ENCODE measurements around the gene GPT2. TPM values are rescaled to one million over a fixed set of nuclear protein-coding genes. Genes with fewer than 3 reads are reported as not detected.

The GPT2 gene
- total RNA-seq, 1 experiment from 2014 or later = 12.7 TPM

GRCh38 chr16:46961373-46962353, 77.5 kb downstream of the GPT2 start:
- in situ Hi-C loops (cut with HindIII; ENCODE audit: low pct_unique_long_range_greater_than_20kb, low sequenced_read_pairs) (no loop called here), intact Hi-C loops (cut with micrococcal nuclease; ENCODE audit: unreplicated experiment) (no loop called here)
- H3K9me3 ChIP-seq (ENCODE audit: control insufficient read depth, insufficient read depth, low read depth, low read length) = no peaks in the 10 kb centered on the region
- DNase-seq (ENCODE audit: low read depth, low spot score) = no peak
- CTCF ChIA-PET = interaction anchor here (0.6 kb wide), 1 partner anchor 1286 kb away, joined by 3 read pairs; the partner anchor contains the start of gene ABCC11
- POLR2A ChIA-PET = no interaction called here
- ATAC-seq = no peak
- no peaks in the 10 kb centered on the region for H3K27me3 ChIP-seq (ENCODE audit: control insufficient read depth, insufficient read depth, low read length)
- no peaks in the 10 kb centered on the region for H3K4me1 ChIP-seq (ENCODE audit: control insufficient read depth, insufficient read depth, low read length)
- BruUV-seq (replicated peaks) = no TSS peak
- no peak overlapping the region for H3K4me3 ChIP-seq (ENCODE audit: low read depth in 2 of 2, low read length in 2 of 2)
- H3K27ac ChIP-seq (ENCODE audit: low read length) = no peak overlapping the region
- peaks cover 19% of the 10 kb centered on the region for H3K36me3 ChIP-seq (ENCODE audit: control insufficient read depth, insufficient read depth, low read length)
- TF ChIP-seq SIN3A (IDR thresholded peaks at IDR 0.05; ENCODE audit: borderline replicate concordance, insufficient read depth, low read depth, low read length) (no peak), REST (IDR thresholded peaks at IDR 0.05; ENCODE audit: insufficient read depth in 1 of 2, low read depth in 2 of 2, low read length in 1 of 2) (no peak), POLR2AphosphoS5 (IDR thresholded peaks at IDR 0.05; ENCODE audit: low read depth, low read length) (no peak), CTCF (IDR thresholded peaks at IDR 0.05) (no peak), TCF7L2 (IDR thresholded peaks at IDR 0.05; ENCODE audit: low read depth, low read length) (no peak)

GRCh38 chr16:46962629-46963028, 78.5 kb downstream of the GPT2 start:
- CTCF ChIA-PET = interaction anchor here (0.6 kb wide), 1 partner anchor 77 kb away, joined by 3 read pairs; no protein-coding TSS in a partner anchor
- in situ Hi-C loops (cut with HindIII; ENCODE audit: low pct_unique_long_range_greater_than_20kb, low sequenced_read_pairs) = no loop called here
- POLR2A ChIA-PET = no interaction called here
- Histone ChIP-seq H3K9me3 (ENCODE audit: control insufficient read depth, insufficient read depth, low read depth, low read length) (no peaks in the 10 kb centered on the region), H3K36me3 (ENCODE audit: control insufficient read depth, insufficient read depth, low read length) (peaks cover 20% of the 10 kb centered on the region), H3K4me1 (ENCODE audit: control insufficient read depth, insufficient read depth, low read length) (no peaks in the 10 kb centered on the region), H3K4me3 (ENCODE audit: low read depth in 2 of 2, low read length in 2 of 2) (no peak overlapping the region), H3K27me3 (ENCODE audit: control insufficient read depth, insufficient read depth, low read length) (no peaks in the 10 kb centered on the region), H3K27ac (ENCODE audit: low read length) (no peak overlapping the region)
- TF ChIP-seq SIN3A (IDR thresholded peaks at IDR 0.05; ENCODE audit: borderline replicate concordance, insufficient read depth, low read depth, low read length) (no peak), REST (IDR thresholded peaks at IDR 0.05; ENCODE audit: insufficient read depth in 1 of 2, low read depth in 2 of 2, low read length in 1 of 2) (no peak), CTCF (IDR thresholded peaks at IDR 0.05) (no peak), TCF7L2 (IDR thresholded peaks at IDR 0.05; ENCODE audit: low read depth, low read length) (no peak), POLR2AphosphoS5 (IDR thresholded peaks at IDR 0.05; ENCODE audit: low read depth, low read length) (no peak)
- DNase-seq (ENCODE audit: low read depth, low spot score) = no peak
- ATAC-seq = no peak
- intact Hi-C loops (cut with micrococcal nuclease; ENCODE audit: unreplicated experiment) = no loop called here
- BruUV-seq (replicated peaks) = no TSS peak
